MCF 10A (cell line): Measurements from ENCODE around the gene OPN1MW. TPM values are rescaled to one million over a fixed set of nuclear protein-coding genes. Genes with fewer than 3 reads are reported as not detected.
"Not testable (repeated sequence)": the region's sequence is repeated elsewhere in the genome, so short reads cannot be mapped to it uniquely, and the experiment has no call there.

ENCODE experiments used
- Bru-seq: library from RNA; stranded (reverse); fragments of 400-500 nt; gene quantifications from one replicate; lab custom pipeline; 2021; lab: Mats Ljungman, UMichigan
- BruChase-seq, 2 experiments: library from RNA; stranded (reverse); fragments of 400-500 nt; gene quantifications; one replicate each; lab custom pipeline; 2021; lab: Mats Ljungman, UMichigan
- BruUV-seq: library from RNA; stranded (reverse); fragments of 400-500 nt; replicated peaks from 2 replicates; lab custom pipeline; 2021; lab: Mats Ljungman, UMichigan
- CTCF ChIA-PET: fragments of 300-600 bp; sonication (Branson Sonifier 250); formaldehyde crosslinking; extraction: SDS; loops from one replicate; lab custom pipeline; 2021; ENCODE audit warnings: antibody characterized with exemption, inconsistent platforms; lab: Yijun Ruan, JAX
- POLR2A ChIA-PET: fragments of 300-600, 350-650 bp; sonication (Branson Sonifier 250); formaldehyde crosslinking; extraction: SDS; loops from one replicate; lab custom pipeline; 2020; ENCODE audit warnings: antibody characterized with exemption, inconsistent platforms; lab: Yijun Ruan, JAX
- DNase-seq: peaks from one replicate; pipeline ENCODE4 v3.0.0-alpha.2; 2018; ENCODE audit not compliant: unreplicated experiment
- H3K27ac Mint-ChIP-seq: one replicate; pipeline ENCODE4 v1.8.0; 2022; ENCODE audit warnings: mild to moderate bottlenecking, low read depth, mixed read lengths; ENCODE audit not compliant: unreplicated experiment
- H3K27me3 Mint-ChIP-seq: one replicate; pipeline ENCODE4 v1.8.0; 2022; ENCODE audit warnings: mixed read lengths; ENCODE audit not compliant: insufficient read depth, unreplicated experiment
- H3K36me3 Mint-ChIP-seq: one replicate; pipeline ENCODE4 v1.8.0; 2022; ENCODE audit warnings: mild to moderate bottlenecking, moderate library complexity, mixed read lengths; ENCODE audit not compliant: insufficient read depth, unreplicated experiment
- H3K4me1 Mint-ChIP-seq: one replicate; pipeline ENCODE4 v1.8.0; 2022; ENCODE audit warnings: mixed read lengths; ENCODE audit not compliant: insufficient read depth, unreplicated experiment
- H3K4me3 Mint-ChIP-seq: one replicate; pipeline ENCODE4 v1.8.0; 2022; ENCODE audit warnings: mild to moderate bottlenecking, moderate library complexity, mixed read lengths; ENCODE audit not compliant: unreplicated experiment
- H3K9me3 Mint-ChIP-seq: one replicate; pipeline ENCODE4 v1.8.0; 2022; ENCODE audit warnings: mixed read lengths; ENCODE audit not compliant: unreplicated experiment
- intact Hi-C: fragments of 100-400 bp; cut with micrococcal nuclease; formaldehyde crosslinking; loops from 2 replicates; pipeline ENCODE4 v1.14.1; 2022
- long read RNA-seq: library from polyadenylated mRNA; stranded (forward); transcript quantifications from one replicate; pipeline ENCODE4 v2.0.0, GENCODE V29; 2022
- total RNA-seq: library from RNA; stranded (reverse); gene quantifications from 2 replicates; pipeline ENCODE4 v1.2.3, GENCODE V29; 2022
- TF ChIP-seq, protein P1 (sequence below): fragments of 200-600 bp; IDR thresholded peaks from one replicate; pipeline ENCODE4 v1.8.0; 2022; ENCODE audit warnings: antibody characterized with exemption, mild to moderate bottlenecking; ENCODE audit not compliant: unreplicated experiment

OPN1MW gene
- total RNA-seq, result not detected in 2 replicates
- not detected for Bru-seq, nascent RNA
- BruChase-seq, experiment 1, labeled RNA remaining after a 6-hour chase, result not detected
- not detected for BruChase-seq, experiment 2, labeled RNA remaining after a 2-hour chase
- long read RNA-seq, result 0 reads

GRCh38 chrX:154182296-154182695 lies at the start of gene OPN1MW:
TSS of gene OPN1MW (plus strand) at chrX:154182596. CDS start at chrX:154182678, 82 bp downstream.
- DNase-seq, H3K27me3 Mint-ChIP-seq, H3K9me3 Mint-ChIP-seq, H3K4me1 Mint-ChIP-seq, H3K27ac Mint-ChIP-seq, H3K36me3 Mint-ChIP-seq, CTCF ChIA-PET, BruUV-seq, H3K4me3 Mint-ChIP-seq, intact Hi-C loops, POLR2A ChIA-PET: not testable (repeated sequence)

- CTCF ChIA-PET, result interaction anchor here (0.5 to 1.0 kb wide), 4 partner anchors 9 to 124 kb away, joined by 3 to 4 read pairs (median 4); no protein-coding TSS in a partner anchor
- Mint-ChIP-seq H3K4me1 (no peaks in the 10 kb centered on the region), H3K36me3 (no peaks in the 10 kb centered on the region), H3K27ac (no peak overlapping the region), H3K27me3 (peaks cover 64% of the 10 kb centered on the region), H3K4me3 (no peak overlapping the region), H3K9me3 (no peaks in the 10 kb centered on the region)
- TF ChIP-seq, protein P1, sequence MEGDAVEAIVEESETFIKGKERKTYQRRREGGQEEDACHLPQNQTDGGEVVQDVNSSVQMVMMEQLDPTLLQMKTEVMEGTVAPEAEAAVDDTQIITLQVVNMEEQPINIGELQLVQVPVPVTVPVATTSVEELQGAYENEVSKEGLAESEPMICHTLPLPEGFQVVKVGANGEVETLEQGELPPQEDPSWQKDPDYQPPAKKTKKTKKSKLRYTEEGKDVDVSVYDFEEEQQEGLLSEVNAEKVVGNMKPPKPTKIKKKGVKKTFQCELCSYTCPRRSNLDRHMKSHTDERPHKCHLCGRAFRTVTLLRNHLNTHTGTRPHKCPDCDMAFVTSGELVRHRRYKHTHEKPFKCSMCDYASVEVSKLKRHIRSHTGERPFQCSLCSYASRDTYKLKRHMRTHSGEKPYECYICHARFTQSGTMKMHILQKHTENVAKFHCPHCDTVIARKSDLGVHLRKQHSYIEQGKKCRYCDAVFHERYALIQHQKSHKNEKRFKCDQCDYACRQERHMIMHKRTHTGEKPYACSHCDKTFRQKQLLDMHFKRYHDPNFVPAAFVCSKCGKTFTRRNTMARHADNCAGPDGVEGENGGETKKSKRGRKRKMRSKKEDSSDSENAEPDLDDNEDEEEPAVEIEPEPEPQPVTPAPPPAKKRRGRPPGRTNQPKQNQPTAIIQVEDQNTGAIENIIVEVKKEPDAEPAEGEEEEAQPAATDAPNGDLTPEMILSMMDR, result no peak
- DNase-seq, result no peak
- intact Hi-C loops, result no loop called here
- POLR2A ChIA-PET, result interaction anchor here (0.6 to 1.6 kb wide), 2 partner anchors 13 to 179 kb away, joined by 3 to 5 read pairs; no protein-coding TSS in a partner anchor
- BruUV-seq, result no TSS peak
Measured at GRCh38 chrX:154135458-154136229, 46.8 kb upstream of the OPN1MW start.

GRCh38 chrX:154136627-154137161 lies 45.7 kb upstream of the OPN1MW start:
- H3K36me3 Mint-ChIP-seq, result no peaks in the 10 kb centered on the region
- intact Hi-C loops, result no loop called here
- H3K4me3 Mint-ChIP-seq, result peak overlapping the region; percentile 39
- H3K27ac Mint-ChIP-seq, result no peak overlapping the region
- H3K27me3 Mint-ChIP-seq, result peaks cover 64% of the 10 kb centered on the region
- BruUV-seq, result no TSS peak
- ChIA-PET POLR2A (interaction anchor here (0.6 kb wide), 1 partner anchor 12 kb away, joined by 4 read pairs; no protein-coding TSS in a partner anchor), CTCF (interaction anchor here (0.6 to 1.0 kb wide), 5 partner anchors 10 to 237 kb away, joined by 3 to 4 read pairs (median 3); no protein-coding TSS in a partner anchor)
- DNase-seq, result peak; percentile 50
- no peaks in the 10 kb centered on the region for H3K9me3 Mint-ChIP-seq
- TF ChIP-seq, protein P1, result peak; percentile 65
- no peaks in the 10 kb centered on the region for H3K4me1 Mint-ChIP-seq

GRCh38 chrX:154138857-154139256 lies 43.5 kb upstream of the OPN1MW start:
- no peaks in the 10 kb centered on the region for H3K9me3 Mint-ChIP-seq
- TF ChIP-seq, protein P1, result no peak
- DNase-seq, result no peak
- H3K4me3 Mint-ChIP-seq, result no peak overlapping the region
- no peaks in the 10 kb centered on the region for H3K36me3 Mint-ChIP-seq
- H3K27me3 Mint-ChIP-seq, result peaks cover 53% of the 10 kb centered on the region
- ChIA-PET POLR2A (interaction anchor here (1.2 kb wide), 1 partner anchor 101 kb away, joined by 3 read pairs; no protein-coding TSS in a partner anchor), CTCF (interaction anchor here (1.0 kb wide), 1 partner anchor 168 kb away, joined by 3 read pairs; no protein-coding TSS in a partner anchor)
- no peaks in the 10 kb centered on the region for H3K4me1 Mint-ChIP-seq
- BruUV-seq, result no TSS peak
- no peak overlapping the region for H3K27ac Mint-ChIP-seq
- intact Hi-C loops, result no loop called here
